PFSK-1 (cell line): Measurements from ENCODE around the gene MRPL17. TPM values are rescaled to one million over a fixed set of nuclear protein-coding genes. Genes with fewer than 3 reads are reported as not detected.

ENCODE experiments used
- FOXP2 ChIP-seq: optimal IDR thresholded peaks from 2 replicates; pipeline ENCODE3; 2011; ENCODE audit warnings: borderline replicate concordance, control low read depth, inconsistent platforms; ENCODE audit not compliant: insufficient read depth; ENCODE audit errors: extremely low read length, extremely low read depth
- POLR2AphosphoS5 ChIP-seq: IDR thresholded peaks from 2 replicates; pipeline ENCODE4 v1.6.1; 2012; ENCODE audit warnings: low read depth, mild to moderate bottlenecking, control low read depth, low read length, moderate library complexity
- SIN3A ChIP-seq: IDR thresholded peaks from 2 replicates; pipeline ENCODE4 v1.6.1; 2012; ENCODE audit warnings: mild to moderate bottlenecking, low read length, moderate library complexity, borderline replicate concordance; ENCODE audit not compliant: insufficient read depth
- TAF1 ChIP-seq: IDR thresholded peaks from 2 replicates; pipeline ENCODE4 v1.6.1; 2012; ENCODE audit warnings: low read length, control low read depth, borderline replicate concordance; ENCODE audit not compliant: insufficient read depth
- polyA plus RNA-seq: library from polyadenylated mRNA; unstranded; fragments of >200 nt; gene quantifications from one replicate; pipeline ENCODE4 v1.2.1, GENCODE V29; 2012; ENCODE audit warnings: low read depth, missing spikeins; ENCODE audit not compliant: insufficient read length
- TF ChIP-seq, protein P1 (sequence below), 2 experiments: IDR thresholded peaks; 2 replicates each; pipeline versions ENCODE4 v1.6.1 to v1.8.0; 2011 to 2012; ENCODE audit warnings: low read depth in 2 of 2, low read length in 2 of 2, control low read depth in 1 of 2, inconsistent platforms in 1 of 2, mild to moderate bottlenecking in 1 of 2, moderate library complexity in 1 of 2; ENCODE audit not compliant: insufficient read depth in 1 of 2

The MRPL17 gene
- polyA plus RNA-seq, result 136 TPM

DNA sequence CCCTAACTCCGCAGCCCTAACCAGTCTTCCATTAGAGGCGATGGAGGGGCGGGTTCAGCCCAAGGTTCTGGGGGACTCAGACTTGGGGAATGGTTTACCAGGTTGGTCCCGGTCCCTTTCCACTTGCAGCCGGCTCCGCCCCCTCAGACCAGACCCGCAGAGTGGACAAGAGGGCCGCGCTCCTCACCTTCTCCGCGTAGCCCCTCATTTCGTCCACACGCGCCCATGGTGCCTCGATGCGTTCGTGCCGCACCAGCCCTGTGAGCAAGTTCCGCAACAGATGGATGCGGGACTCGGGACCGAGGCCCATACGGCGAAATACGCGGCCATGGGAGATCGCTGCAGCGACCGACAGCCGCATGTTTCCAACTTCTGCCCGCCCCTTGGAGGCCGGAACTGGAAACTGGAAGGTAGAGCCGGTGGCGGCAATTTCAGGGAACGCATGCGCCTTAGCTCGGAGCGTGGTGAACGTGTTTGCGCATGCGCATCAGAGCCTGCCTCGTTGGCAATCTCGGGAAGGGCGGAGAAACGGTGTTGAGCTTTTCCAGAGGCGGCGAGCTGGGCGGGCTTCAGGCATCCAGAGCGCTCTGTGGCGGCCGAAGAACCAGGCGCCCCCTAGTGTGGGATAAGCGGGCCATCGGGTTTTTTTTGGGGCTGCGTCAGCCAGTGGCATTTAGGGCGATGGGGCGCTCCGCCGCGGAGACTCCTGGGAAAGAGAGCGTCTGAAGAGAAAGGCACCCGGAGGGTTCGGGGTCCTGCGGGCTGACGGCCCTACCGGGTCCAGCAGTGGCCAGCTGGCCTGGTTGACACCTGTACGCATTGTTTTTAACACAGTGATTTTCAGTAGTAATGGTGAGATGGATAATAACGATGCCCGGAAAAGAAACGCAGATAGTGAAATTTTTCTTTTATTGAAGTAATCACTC lies at the start of gene MRPL17:
Gene MRPL17, minus strand, starts transcription at position 405 of the 926 bp plus-strand sequence. Its CDS starts 44 bp downstream, at position 361.
- TF ChIP-seq, protein P1, sequence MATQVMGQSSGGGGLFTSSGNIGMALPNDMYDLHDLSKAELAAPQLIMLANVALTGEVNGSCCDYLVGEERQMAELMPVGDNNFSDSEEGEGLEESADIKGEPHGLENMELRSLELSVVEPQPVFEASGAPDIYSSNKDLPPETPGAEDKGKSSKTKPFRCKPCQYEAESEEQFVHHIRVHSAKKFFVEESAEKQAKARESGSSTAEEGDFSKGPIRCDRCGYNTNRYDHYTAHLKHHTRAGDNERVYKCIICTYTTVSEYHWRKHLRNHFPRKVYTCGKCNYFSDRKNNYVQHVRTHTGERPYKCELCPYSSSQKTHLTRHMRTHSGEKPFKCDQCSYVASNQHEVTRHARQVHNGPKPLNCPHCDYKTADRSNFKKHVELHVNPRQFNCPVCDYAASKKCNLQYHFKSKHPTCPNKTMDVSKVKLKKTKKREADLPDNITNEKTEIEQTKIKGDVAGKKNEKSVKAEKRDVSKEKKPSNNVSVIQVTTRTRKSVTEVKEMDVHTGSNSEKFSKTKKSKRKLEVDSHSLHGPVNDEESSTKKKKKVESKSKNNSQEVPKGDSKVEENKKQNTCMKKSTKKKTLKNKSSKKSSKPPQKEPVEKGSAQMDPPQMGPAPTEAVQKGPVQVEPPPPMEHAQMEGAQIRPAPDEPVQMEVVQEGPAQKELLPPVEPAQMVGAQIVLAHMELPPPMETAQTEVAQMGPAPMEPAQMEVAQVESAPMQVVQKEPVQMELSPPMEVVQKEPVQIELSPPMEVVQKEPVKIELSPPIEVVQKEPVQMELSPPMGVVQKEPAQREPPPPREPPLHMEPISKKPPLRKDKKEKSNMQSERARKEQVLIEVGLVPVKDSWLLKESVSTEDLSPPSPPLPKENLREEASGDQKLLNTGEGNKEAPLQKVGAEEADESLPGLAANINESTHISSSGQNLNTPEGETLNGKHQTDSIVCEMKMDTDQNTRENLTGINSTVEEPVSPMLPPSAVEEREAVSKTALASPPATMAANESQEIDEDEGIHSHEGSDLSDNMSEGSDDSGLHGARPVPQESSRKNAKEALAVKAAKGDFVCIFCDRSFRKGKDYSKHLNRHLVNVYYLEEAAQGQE (IDR thresholded peaks at IDR 0.05; ENCODE audit: insufficient read depth in 1 of 2, low read depth in 2 of 2, low read length in 2 of 2), result peak; percentile 47 to 61; a peak in 2 of 4 replicates
- peak; percentile 93 for TF ChIP-seq TAF1
- TF ChIP-seq SIN3A, result peak; percentile 93; the same call in 1 of the 2 replicates
- TF ChIP-seq FOXP2, result peak; percentile 2
- TF ChIP-seq POLR2AphosphoS5, result peak; percentile 98

DNA sequence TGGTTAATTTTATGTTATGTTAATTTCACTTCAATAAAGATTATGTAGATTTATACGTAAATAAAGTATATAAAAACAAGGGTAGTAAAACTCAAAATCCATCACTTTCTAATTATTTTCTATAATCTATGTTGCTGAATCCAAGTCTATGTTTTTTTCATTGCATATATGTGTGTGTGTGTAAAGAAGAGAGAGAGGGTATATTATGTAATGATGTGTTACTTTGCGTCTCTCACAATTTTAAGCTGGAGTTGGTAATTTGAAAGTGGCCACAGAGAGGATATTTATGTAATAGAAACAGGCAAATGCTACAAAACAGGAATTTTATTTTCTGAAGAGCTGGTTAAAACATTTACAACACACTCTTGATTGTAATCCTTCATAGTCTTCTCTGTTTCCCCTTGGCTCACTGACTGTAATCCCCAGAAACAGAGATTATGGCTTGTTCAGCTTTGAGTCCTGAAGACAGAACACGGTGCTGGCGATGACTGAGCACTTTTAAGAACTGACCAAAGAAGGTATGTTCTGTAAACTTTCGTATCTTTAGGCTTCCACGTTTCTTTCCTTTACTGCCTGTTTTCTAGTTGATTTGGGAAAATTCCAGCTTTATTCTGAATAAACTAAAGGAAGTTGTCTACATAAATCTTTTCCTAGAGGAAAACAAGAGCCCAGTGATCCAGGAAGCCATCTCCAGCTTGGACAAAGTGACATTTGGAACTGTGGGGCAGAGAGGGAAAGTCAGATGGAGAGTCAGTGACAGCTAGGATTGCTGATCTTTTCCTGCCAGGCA lies 45.0 kb upstream of the MRPL17 start:
- TF ChIP-seq SIN3A (no peak), POLR2AphosphoS5 (no peak), TAF1 (no peak), FOXP2 (no peak)
- TF ChIP-seq, protein P1 (IDR thresholded peaks at IDR 0.05; ENCODE audit: insufficient read depth in 1 of 2, low read depth in 2 of 2, low read length in 2 of 2), result no peak

DNA sequence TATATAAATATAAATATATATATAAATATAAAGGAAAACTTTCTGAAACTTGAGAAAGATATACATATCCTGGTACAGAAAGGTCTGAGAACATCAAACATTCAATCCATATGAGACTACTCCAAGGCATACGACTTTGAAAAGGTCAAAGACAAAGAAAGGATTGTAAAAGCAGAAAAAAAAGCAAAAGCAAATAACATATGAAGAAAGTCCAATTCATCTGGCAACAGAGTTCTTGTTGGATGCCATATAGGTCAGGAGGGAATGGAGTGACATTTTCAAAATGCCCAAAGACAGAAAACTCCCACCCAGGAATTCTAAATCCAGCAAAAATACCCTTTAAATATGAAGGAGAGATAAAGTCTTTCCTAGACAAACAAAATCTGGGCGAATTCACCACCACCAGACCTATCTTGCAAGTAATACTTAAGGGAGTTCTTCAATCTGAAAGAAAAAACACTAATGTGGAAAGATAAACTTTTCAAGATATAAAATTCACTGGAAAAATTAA lies 42.3 kb upstream of the MRPL17 start:
- TF ChIP-seq TAF1 (no peak), SIN3A (no peak), POLR2AphosphoS5 (no peak), FOXP2 (no peak)
- TF ChIP-seq, protein P1 (IDR thresholded peaks at IDR 0.05; ENCODE audit: insufficient read depth in 1 of 2, low read depth in 2 of 2, low read length in 2 of 2), result no peak

DNA sequence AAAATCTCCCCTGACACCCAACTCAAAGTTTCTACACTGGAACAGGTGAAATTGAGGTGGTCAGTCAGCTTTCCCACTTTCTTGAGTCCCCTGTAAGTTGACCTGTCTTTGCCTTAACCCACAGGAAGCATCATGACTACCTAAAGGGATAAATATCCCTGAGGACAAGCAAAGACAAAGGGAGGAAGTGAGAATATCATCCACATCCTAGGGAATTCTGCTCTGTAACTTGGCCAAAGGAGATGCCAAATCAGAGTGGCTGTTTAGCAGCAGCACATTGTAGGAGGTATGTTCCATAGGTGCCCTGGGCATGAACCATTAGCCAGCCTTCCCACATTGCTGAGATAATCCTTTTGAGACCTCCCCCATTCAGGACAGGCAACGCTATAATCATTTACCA lies 40.9 kb upstream of the MRPL17 start:
- TF ChIP-seq FOXP2 (no peak), POLR2AphosphoS5 (no peak)

DNA sequence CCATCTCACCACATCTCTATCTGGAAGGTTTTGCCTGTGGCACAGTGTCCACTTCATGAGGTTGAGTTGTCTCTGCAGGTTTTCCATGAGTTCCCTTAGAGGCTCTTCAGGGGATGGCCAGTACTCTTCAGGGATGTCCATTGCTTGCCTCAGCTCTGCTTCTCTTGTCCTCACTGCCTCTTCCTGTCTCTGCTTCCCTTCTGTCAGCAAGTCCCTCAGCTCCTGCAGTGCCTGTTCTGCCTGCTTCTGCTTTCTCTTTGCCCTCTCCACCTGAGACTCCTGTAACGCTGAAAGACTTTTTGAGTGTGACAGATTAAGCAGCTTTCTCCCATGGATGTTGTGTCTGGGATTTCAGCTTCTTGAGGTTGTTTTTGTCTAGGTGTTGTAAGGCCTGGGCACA lies 38.2 kb upstream of the MRPL17 start:
- TF ChIP-seq TAF1 (no peak), FOXP2 (no peak), POLR2AphosphoS5 (no peak), SIN3A (no peak)
- TF ChIP-seq, protein P1 (IDR thresholded peaks at IDR 0.05; ENCODE audit: insufficient read depth in 1 of 2, low read depth in 2 of 2, low read length in 2 of 2), result no peak
